ENCODE data around the gene DAPK3.
"Not testable (repeated sequence)": the region's sequence is repeated elsewhere in the genome, so short reads cannot be mapped to it uniquely, and the experiment has no call there.

The DAPK3 gene

DNA sequence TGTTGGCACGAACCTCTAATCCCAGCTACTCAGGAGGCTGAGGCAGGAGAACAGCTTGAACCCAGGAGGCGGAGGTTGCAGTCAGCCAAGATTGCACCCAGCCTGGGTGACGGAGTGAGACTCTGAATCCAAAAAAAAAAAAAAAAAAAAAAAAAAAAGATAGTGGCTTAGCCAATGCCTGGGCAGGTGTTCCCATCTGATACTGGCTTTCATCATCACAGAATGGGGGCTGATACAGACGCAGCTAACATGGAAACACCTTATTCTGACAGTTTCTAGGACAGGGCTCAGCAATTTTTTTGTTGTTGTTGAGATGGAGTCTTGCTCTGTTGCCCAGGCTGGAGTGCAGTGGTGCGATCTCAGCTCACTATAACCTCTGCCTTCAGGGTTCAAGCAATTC lies 29.9 kb upstream of the DAPK3 start:
- DNase-seq, result not testable (repeated sequence)

DNA sequence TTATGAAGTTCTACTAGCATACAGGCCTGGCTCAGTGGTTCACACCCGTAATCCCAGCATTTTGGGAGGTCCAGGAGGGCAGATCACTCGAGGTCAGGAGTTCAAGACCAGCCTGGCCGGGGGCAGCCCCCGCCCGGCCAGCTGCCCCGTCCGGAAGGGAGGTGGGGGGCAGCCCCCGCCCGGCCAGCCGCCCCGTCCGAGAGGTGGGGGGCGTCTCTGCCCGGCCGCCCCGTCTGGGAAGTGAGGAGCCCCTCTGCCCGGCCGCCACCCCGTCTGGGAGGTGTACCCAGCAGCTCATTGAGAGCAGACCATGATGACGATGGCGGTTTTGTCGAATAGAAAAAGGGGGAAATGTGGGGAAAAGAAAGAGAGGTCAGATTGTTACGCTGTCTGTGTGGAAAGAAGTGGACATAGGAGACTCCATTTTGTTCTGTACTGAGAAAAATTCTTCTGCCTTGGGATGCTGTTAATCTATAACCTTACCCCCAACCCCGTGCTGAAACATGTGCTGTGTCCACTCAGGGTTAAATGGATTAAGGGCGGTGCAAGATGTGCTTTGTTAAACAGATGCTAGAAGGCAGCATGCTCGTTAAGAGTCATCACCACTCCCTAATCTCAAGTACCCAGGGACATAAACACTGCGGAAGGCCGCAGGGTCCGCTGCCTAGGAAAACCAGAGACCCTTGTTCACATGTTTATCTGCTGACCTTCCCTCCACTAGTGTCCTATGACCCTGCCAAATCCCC lies 27.9 kb upstream of the DAPK3 start:
- DNase-seq, result not testable (repeated sequence)

DNA sequence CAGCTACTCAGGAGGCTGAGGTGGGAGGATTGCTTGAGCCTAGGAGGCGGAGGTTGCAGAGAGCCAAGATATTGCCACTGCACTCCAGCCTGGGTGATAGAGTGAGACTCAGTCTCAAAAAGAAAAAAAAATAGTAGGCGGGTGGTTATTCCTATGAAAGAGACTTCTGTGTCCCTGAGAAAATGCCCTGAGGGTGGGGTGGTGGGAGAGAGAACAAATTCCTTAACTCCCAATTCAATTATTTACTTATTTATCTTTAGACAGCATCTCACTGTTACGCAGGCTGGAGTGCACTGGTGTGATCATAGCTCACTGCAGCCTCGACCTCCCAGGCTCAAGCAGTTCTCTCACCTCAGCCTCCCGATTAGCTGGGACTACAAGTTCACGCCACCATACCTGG lies 24.7 kb upstream of the DAPK3 start:
- DNase-seq, result no peak

DNA sequence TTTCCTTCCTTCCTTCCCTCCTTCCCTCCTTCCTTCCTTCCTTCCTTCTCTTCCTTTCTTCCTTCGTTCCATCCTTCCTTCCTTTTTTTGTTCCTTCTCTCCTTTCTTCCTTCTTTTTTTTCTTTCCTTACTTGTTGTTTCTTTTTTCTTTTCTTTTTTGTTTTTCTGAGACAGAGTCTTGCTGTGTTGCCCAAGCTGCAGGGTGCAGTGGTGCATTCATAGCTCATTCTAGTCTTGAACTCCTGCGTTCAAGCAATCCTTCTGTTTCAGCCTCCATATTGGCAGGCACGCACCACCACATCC lies 19.9 kb upstream of the DAPK3 start:
- DNase-seq, result no peak

DNA sequence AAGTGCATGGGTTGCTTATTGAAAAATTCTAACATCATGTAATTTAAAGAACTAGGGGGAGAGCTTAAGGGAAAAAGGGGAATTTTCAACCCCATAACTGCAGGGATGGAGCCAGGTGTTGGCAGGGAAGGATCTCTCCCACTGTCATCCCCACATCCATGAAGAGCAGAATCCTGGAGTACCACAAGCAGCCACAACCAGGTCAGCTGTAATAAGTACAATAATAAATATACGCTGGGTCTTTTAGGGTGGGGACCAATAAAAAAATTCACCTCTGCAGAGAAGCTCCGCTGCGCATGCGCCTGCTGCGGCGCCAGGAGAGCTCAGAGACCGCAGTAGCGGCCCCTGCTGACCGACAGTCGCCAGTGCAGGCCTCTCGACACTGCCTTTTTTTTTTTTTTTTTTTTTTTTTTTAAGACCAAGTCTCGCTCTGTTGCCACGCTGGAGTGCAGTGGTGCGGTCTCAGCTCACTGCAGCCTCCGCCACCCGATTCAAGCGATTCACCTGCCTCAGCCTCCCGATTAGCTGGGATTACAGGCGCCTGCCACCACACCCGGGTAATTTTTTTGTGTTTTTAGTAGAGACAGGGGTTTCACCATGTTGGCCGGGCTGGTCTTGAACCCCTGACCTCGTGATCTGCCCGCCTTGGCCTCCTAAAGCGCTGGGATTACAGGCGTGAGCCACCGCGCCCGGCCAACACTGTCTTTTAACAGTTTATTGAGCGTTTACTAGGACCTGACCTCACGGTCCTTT lies 16.9 kb upstream of the DAPK3 start:
- DNase-seq, result peak; percentile 74 to 93

DNA sequence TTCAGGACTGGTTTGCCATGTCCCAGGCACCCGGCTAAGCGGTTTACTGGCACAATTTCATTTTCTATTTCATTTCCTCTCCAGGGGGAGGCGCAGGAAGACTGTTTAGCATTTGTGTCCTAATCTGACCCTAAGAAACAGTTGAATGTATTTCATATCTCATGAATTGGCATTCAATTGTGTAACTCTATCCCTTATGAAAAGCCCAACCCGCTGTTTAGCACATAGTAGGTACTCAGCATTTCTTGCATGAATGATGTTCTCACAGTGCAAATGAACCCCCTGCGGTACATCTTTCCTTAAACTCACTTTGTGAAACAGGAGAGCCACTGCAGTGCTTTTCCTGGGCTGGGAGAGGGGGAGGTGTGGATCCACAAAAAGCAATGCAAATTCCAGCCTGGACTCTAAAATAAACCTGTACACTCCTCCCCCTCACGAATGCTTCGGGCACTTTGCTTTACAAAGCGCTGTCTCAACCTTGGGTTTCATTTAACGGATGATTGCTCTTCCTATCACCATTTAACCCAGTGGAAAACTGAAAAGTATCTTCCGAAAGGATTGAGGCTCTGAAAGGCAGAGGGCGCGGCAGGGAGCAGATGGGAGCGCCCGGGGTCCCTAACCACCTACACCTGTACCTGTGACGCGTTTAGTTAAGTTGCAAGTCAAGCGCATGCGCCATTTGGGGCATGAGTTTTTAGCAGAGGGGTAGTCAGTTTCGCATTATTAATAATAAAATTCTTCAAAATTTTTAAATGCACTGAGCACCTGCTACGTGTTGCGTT lies 15.6 kb upstream of the DAPK3 start:
- peak; percentile 76 to 87 for DNase-seq

DNA sequence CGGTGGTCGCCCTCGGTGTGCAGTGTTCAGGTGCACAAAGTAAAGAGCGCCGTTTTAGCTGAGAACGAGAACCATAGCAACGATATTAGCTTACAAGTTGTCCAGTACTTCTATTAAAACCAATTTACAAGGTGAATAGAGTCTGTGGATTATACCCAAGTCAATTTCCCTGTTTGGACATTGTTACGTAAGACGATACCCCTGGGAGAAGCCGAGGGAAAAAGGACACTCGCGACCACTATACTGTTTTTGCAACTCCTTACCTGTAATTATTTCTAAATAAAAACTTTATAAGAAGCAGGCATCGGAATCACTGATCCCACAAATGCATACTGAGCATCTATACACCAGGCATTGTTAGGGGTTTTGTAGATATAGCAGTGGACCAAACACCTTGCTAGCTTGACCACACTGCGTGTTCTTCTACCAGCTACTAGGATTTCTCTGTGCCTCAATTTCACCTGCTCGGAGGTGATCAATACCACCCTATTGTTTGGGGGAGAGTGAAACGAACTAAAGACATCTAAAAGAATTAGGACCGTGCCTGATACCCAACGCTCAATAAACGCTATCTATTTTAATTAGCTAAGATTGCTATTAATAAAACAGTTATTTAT lies 14.9 kb upstream of the DAPK3 start:
- no peak for DNase-seq

DNA sequence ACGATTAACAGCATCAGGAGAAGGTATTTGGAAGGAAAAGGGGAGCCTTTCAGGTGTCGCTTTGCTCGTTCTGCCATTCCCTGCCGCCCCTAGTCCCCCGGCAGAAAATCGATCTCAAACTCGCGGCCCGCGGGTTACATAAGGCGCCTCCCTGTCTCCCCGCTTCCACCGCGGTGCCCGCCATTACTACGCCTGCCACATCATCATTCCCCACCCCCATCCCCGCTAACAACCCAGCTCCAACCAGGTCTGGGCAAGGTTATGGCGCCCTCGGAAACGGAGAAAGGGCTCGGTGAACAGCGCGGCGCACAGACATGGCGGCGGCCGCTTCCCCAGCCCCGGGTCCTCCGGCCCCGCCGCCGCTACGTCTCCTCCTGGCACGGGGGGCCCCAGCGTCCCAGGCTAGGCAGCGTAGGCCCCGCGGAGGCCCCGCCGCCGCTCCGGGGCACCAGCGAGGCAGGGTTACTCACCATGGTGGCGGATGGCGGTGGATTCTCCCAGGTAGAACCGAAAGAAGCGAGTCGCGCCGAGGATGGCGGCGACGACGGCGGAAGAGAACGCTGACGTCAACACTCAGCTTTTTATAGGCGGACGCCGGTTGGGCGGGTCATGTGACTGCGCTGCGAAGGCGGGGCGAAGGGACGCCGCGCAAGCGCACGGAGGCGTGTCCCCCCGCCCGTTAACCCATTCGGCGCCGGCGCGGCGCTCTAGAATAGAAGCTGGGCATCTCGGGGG lies 14.2 kb upstream of the DAPK3 start, which contains the start of gene EEF2:
Gene EEF2, minus strand, starts transcription at position 556 of the 735 bp plus-strand sequence. Its CDS starts 83 bp downstream, at position 473.
- DNase-seq, result peak; percentile 79 to 98

DNA sequence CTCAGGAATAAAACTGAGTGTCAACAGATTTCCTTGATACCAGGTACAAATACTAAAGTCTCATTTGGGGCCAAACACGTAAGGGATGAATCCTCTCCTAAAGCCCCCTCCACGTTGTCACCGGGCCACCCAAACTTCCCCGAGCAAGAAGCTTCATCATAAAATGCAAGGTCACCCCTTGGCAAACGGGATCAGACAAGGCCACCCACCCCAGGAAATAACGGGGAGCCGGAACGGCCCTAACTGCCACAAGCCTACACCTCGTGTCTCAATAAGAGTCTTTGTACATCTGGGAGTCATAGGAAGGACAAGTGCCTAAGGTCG lies 13.6 kb upstream of the DAPK3 start:
- no peak for DNase-seq

DNA sequence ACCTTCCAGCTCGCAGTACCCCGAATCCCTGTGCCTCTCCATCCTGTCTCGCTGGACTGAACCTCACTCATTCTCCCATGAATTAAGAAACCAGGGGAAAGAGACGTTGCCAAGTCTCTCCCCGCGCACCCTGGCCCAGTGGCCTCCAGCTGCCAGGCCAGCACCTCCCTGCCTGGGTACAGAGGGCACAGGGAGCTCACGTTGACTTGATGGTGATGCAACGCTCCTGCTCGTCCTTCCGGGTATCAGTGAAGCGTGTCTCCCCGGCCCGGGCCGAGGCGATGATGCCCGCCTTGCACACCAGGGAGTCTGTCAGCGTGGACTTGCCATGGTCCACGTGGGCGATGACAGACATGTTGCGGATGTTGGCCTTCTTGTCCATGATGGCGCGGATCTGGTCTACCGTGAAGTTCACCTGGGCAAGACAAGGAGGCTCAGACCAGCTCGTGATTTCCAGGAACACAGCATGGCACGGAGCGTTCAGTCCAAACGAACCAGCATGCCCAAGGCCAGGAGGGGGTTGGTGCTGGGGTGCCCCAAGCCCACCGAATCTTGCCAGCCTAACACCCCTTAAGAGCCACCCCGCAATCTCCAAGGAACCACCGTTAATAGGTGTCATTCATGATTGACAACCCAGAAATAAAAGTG lies 13.2 kb upstream of the DAPK3 start:
- peak; percentile 10 to 26 for DNase-seq

DNA sequence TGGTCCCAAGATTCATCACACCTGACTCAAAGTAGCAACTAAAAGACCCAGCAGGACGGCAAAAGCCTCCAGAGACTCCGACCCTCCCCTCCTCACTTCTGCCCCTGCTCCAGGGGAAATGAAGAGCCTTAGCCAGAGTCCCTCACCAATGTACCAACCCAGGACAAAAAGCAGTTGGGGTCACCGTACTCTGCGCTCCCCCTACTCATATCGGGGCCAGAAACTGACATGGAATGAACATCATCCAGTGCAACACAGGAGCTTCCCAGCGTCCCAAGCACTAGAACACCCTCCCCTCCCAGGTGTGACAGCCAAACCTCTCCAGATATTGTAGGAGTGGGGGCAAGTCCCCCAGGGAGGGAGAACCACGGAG lies 12.6 kb upstream of the DAPK3 start:
- DNase-seq, result no peak

DNA sequence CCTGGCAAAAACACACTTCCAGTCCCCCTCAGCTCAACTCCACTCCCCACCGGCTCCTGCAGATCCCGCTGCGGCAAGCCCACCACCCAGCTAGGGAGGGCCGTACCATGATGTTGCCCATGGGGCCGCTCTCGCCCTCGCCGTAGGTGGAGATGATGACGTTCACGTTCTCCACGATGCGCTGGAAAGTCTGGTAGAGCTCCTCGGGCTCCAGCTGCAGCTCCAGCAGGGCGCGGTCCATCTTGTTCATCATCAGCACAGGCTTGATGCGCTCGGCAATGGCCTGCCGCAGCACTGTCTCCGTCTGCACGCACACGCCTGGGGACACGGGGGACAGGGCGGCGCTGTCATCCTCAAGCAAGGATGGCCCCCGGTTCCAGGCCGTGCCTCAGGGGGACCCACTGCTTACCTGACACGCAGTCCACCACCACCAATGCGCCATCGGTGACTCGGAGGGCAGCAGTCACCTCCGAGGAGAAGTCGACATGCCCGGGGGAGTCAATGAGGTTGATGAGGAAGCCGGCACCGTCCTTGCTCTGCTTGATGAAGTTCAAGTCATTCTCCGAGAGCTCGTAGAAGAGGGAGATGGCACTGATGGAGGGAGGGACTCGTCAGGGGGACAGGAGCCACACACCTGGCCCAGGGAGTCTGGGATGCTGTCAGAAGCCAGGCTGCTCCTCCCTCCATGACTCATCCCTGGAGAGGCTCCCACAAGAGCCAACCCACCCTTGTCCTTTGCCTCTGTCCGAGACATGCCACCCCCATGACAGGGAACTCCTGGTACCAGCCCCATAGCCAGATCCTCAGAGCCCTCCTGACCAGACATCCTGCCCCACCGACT lies 12.0 kb upstream of the DAPK3 start:
- DNase-seq, result no peak

DNA sequence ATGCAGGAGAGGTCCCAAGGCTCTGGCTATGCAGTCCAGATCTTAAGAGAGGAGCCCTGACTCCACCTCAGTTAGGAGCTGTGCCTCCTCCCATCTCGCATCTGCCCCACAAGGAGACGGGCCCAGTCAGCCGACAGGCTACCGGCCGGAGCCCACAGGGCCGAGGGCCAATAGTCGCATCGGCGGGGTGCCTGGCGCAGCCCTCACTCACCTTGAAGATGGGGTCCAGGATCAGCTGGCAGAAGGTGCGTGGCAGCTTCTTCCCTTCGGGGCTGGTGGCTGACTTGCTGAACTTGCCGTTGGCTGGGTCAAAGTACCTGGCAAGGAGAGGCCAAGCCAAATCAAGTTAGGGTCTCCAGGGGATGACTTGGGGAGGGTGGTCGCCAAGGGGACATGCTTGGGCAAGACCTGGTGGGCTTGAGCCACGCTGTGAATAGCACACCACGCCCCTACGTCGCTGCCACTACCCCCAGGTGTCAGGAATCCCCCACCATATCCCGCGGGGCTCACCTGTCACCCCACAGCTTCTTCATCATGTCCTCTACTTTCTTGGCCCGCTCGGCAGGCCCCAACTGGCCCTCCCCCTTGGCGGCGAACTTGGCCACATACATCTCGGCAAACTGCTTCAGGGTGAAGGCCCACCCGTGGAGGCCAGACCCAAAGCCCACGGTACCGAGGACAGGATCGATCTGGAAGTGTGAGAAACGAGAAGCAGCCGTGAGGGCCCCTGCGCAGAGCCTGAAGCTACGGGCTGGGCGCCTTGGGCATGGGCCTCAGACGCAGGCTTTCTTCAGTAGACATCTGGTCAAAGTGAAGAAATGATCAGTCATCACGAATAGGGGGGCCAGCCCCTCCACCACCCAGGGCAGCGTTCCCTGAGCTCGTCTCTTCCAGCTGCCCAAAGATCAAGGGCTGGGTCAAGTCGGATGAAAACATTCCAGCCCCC lies 11.1 kb upstream of the DAPK3 start:
- no peak for DNase-seq

DNA sequence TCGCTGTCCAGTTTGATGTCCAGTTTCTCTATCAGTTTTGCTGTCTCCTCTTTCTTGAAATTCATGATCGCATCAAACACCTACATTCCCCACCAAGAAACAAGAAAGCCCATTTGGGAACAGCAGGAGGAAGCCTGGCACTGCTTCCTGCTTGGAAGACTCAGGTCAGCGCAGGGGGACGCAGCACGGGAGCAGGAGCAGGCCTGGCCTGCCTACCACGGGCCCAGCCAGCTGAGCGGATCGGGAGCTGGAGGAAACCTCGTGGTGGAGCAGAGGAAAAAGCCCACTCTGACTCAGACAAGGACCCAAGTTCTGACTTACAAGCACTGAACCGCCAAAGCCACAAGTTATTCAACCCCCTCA lies 10.5 kb upstream of the DAPK3 start:
- no peak for DNase-seq

DNA sequence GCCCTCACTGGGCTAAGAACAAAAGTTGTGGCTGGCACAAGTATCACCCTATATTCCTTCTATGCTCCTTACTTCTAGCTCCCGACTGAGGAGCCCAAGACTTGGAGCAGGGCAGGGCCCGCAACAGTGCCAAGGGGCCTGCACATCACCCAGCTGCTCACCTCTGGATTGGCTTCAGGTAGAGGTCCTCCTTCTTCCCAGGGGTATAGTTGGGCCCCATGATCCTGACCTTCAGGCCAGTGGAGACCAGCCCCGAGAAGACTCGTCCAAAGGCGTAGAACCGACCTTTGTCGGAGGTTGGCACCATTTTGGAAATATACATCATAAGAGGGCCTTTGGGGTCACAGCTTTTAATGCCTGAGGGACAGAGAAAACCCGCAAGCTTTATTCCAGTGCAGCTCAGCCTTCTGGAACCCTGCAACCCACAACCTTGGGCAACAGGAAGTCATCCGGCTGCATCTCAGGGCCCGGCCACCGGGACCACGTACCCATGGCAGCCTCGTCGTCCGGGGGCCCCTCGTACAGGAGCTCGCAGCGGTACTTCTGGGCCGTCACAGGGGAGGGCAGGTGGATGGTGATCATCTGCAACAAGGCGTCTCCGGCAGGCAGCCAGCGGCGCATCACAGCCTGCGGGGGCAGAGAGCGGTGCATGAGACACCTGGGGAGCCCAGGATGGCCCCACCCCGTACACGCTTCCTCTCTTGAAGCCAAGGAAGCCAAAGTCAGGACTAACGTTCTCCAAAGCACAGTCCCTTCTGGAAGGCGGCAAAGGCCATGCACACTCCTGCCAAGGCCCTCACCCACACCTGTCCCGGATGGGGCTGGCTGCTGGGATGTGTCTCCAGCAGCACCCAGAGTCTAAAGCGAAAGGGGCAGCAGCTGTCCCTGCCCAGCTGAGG lies 9.7 kb upstream of the DAPK3 start:
- DNase-seq, result no peak

DNA sequence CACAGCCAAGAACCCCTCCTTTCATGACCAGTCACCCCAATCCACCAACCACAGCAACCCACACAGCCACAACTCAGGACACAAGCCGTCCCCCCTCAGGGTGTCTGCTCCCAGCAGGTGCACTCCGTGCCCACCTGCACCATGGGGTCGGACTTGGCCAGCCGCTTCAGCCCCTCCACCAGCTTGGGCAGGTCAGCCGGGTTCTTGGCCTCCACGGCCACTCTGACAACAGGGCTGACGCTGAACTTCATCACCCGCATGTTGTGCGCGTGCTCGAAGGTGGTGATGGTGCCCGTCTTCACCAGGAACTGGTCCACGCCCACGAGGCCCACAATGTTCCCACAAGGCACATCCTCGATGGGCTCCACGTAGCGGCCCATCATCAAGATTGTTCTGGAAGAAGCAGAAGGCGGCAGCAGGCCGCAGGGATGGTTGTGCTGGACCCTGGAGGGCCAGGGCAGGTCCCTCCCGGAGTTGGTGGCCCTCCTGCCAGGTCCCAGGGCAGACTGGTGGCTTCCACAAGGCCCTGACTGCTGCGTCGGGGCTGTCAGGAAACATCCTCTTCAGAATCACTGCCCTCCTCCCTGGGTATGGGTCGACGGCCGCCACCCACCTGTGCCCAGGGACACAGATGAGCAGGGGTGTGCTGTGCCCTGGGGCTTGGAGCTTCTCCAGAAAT lies 8.9 kb upstream of the DAPK3 start:
- no peak for DNase-seq

DNA sequence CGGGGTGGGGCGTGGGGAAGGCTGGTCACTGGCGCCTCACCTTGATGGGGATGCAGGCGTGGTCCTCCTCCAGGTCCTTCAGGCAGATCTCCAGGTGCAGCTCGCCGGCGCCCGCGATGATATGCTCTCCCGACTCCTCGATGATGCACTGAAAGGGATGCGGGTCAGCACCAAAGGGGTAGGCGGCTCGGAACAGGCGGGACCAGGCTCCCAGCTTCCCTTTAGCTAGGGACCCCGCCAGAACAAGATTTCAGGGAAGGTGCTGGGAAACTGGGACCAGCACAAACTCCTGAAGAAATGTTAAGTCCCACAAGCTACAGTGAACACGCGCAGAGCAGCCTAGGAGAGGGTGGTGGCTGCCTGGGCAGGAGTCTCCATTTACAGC lies 8.4 kb upstream of the DAPK3 start:
- DNase-seq, result no peak

DNA sequence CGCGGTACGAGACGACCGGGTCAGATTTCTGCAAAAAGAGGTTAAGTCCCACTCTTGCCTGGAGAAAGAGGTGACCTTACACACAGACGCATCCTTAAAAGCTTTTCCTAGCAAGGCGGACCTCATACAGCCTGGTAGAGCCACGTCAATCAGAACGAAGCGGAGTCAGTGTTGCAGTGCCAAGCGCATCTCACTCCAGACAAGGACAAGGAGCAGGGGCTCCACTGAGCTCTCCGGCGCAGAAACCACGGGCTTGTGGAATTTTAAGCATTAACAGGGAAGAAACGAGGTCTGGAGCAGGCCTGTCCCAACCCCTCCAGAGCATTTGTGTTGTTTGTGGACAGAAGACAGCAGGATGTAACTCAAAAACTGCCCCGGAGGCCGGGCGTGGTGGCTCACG lies 7.2 kb upstream of the DAPK3 start:
- no peak for DNase-seq

All from inflammatory macrophage treated with lipopolysaccharide for 1 hour (primary cell).